Measurements from ENCODE around the gene ZNF674.

ZNF674 gene

GRCh38 chrX:46567388-46567787 lies 22.2 kb upstream of the ZNF674 start:
- H3K4me3 ChIP-seq (ENCODE audit: low read depth, low read length) = no peak overlapping the region
- DNase-seq (ENCODE audit: low read depth) = no peak
- TF ChIP-seq POLR2A (IDR thresholded peaks at IDR 0.05; ENCODE audit: extremely low read depth, insufficient read length) (no peak), CTCF (IDR thresholded peaks at IDR 0.05; ENCODE audit: low read depth, low read length) (no peak), MAX (IDR thresholded peaks at IDR 0.05; ENCODE audit: low read depth, low read length) (no peak)

GRCh38 chrX:46561824-46562657 lies 16.8 kb upstream of the ZNF674 start:
- DNase-seq (ENCODE audit: low read depth) = peak; percentile 76
- no peak for TF ChIP-seq MAX (IDR thresholded peaks at IDR 0.05; ENCODE audit: low read depth, low read length)
- TF ChIP-seq MYC (IDR thresholded peaks at IDR 0.05; ENCODE audit: low read depth, low read length) = no peak
- no peak for TF ChIP-seq CTCF (IDR thresholded peaks at IDR 0.05; ENCODE audit: low read depth, low read length)
- TF ChIP-seq POLR2A (IDR thresholded peaks at IDR 0.05; ENCODE audit: extremely low read depth, insufficient read length) = no peak

GRCh38 chrX:46559062-46559461 lies 13.8 kb upstream of the ZNF674 start:
- no peak for DNase-seq (ENCODE audit: low read depth)
- TF ChIP-seq CTCF (IDR thresholded peaks at IDR 0.05; ENCODE audit: low read depth, low read length) (no peak), POLR2A (IDR thresholded peaks at IDR 0.05; ENCODE audit: extremely low read depth, insufficient read length) (no peak), MAX (IDR thresholded peaks at IDR 0.05; ENCODE audit: low read depth, low read length) (no peak), MYC (IDR thresholded peaks at IDR 0.05; ENCODE audit: low read depth, low read length) (no peak)
- H3K4me3 ChIP-seq (ENCODE audit: low read depth, low read length) = no peak overlapping the region

More at GRCh38 chrX:46561824-46562657, 16.8 kb upstream of the ZNF674 start:
- H3K4me3 ChIP-seq (ENCODE audit: low read depth, low read length) = no peak overlapping the region

- no peak overlapping the region for H3K4me3 ChIP-seq (ENCODE audit: low read depth, low read length)
- peak; percentile 31 for DNase-seq (ENCODE audit: low read depth)
- TF ChIP-seq CTCF (IDR thresholded peaks at IDR 0.05; ENCODE audit: low read depth, low read length) = no peak
- no peak for TF ChIP-seq MAX (IDR thresholded peaks at IDR 0.05; ENCODE audit: low read depth, low read length)
- no peak for TF ChIP-seq POLR2A (IDR thresholded peaks at IDR 0.05; ENCODE audit: extremely low read depth, insufficient read length)
- TF ChIP-seq MYC (IDR thresholded peaks at IDR 0.05; ENCODE audit: low read depth, low read length) = no peak
Measured at GRCh38 chrX:46554942-46555341, 9.7 kb upstream of the ZNF674 start.

- no peak for TF ChIP-seq POLR2A (IDR thresholded peaks at IDR 0.05; ENCODE audit: extremely low read depth, insufficient read length)
- TF ChIP-seq MYC (IDR thresholded peaks at IDR 0.05; ENCODE audit: low read depth, low read length) = no peak
- no peak for TF ChIP-seq MAX (IDR thresholded peaks at IDR 0.05; ENCODE audit: low read depth, low read length)
- TF ChIP-seq CTCF (IDR thresholded peaks at IDR 0.05; ENCODE audit: low read depth, low read length) = no peak
- H3K4me3 ChIP-seq (ENCODE audit: low read depth, low read length) = no peak overlapping the region
- no peak for DNase-seq (ENCODE audit: low read depth)
Measured at GRCh38 chrX:46553935-46554334, 8.7 kb upstream of the ZNF674 start.
